Transverse colon (tissue), 4 donors: Measurements from ENCODE around the gene KCNH1. TPM values are rescaled to one million over a fixed set of nuclear protein-coding genes. Genes with fewer than 3 reads are reported as not detected.

Experiments used
- DNase-seq: peaks from one replicate; pipeline ENCODE4 v3.0.0-alpha.2; 2019
- H3K27ac ChIP-seq, 4 donors: fragments of 200-600 bp; sonication (generic); 2 replicates each; pipeline ENCODE4 v1.5.1; 2016 to 2018; ENCODE audit warnings: inconsistent platforms in 4 of 4
- H3K27me3 ChIP-seq: fragments of 200-600 bp; sonication (generic); 2 replicates; pipeline ENCODE4 v1.5.1; 2017; ENCODE audit warnings: inconsistent platforms
- H3K36me3 ChIP-seq, 4 donors: fragments of 200-600 bp; sonication (generic); 2 replicates each; pipeline ENCODE4 v1.5.1; 2017 to 2019; ENCODE audit warnings: inconsistent platforms in 4 of 4
- H3K4me1 ChIP-seq, 4 donors: fragments of 200-600 bp; sonication (generic); 2 replicates each; pipeline ENCODE4 v1.5.1; 2017 to 2020; ENCODE audit warnings: inconsistent platforms in 4 of 4
- H3K4me3 ChIP-seq, 4 donors: fragments of 200-600 bp; sonication (generic); 1 replicate in 1 of 4; 2 replicates in 3 of 4; pipeline versions ENCODE4 v1.5.1 to v1.6.1; 2017 to 2019; ENCODE audit warnings: inconsistent platforms in 4 of 4
- H3K9me3 ChIP-seq, 2 donors: fragments of 200-600 bp; sonication (generic); 2 replicates each; pipeline ENCODE4 v1.5.1; 2017 to 2019; ENCODE audit warnings: inconsistent platforms in 2 of 2
- CTCF ChIP-seq, 5 experiments: fragments of 200-600 bp in 3 of 5; fragments of 450-650 bp in 2 of 5; sonication (generic) in 3 of 5; IDR thresholded peaks; 1 replicate in 2 of 5; 2 replicates in 3 of 5; pipeline ENCODE4 v1.5.1; 2016 to 2017; ENCODE audit warnings: antibody characterized with exemption in 5 of 5, inconsistent platforms in 3 of 5, mild to moderate bottlenecking in 2 of 5, moderate library complexity in 1 of 5
- EP300 ChIP-seq: sonication (generic); formaldehyde crosslinking; IDR thresholded peaks from one replicate; pipeline ENCODE4 v1.6.1; 2017; ENCODE audit warnings: antibody characterized with exemption, low read depth
- POLR2A ChIP-seq: fragments of 450-650 bp; IDR thresholded peaks from one replicate; pipeline ENCODE4 v1.6.1; 2016; ENCODE audit warnings: antibody characterized with exemption, mild to moderate bottlenecking, moderate library complexity
- POLR2AphosphoS5 ChIP-seq, 3 donors: sonication (generic); formaldehyde crosslinking; IDR thresholded peaks; one replicate each; pipeline ENCODE4 v1.6.1; 2016; ENCODE audit warnings: antibody characterized with exemption in 3 of 3
- WGBS, 2 donors: methylation state at CpG; one replicate each; pipeline ENCODE4 v1.1.5; 2018; ENCODE audit warnings: low coverage in 1 of 2; 5-methylcytosine and 5-hydroxymethylcytosine counted together
- in situ Hi-C, 4 donors: fragments of 200-750 bp; cut with MboI; loops; one replicate each; pipeline versions ENCODE4 v1.15.0 to v1.15.1; 2017; ENCODE audit warnings: low sequenced_read_pairs in 3 of 4, low pct_ligation_motif_present in 1 of 4, low pct_unique_long_range_greater_than_20kb in 1 of 4
- intact Hi-C: fragments of 100-400 bp; cut with DNase I; formaldehyde crosslinking; loops from one replicate; pipeline ENCODE4 v1.15.1; 2023; ENCODE audit warnings: low total_unique reads
- total RNA-seq, 4 donors: library from RNA; depleted of rRNA; stranded (reverse); fragments of >200 nt; gene quantifications; one replicate each; pipeline ENCODE4 v1.1.0, GENCODE V29; 2016

The KCNH1 gene
- total RNA-seq, 4 donors from 2014 or later, result 0.55 to 9.4 (median 2.2) TPM

DNA sequence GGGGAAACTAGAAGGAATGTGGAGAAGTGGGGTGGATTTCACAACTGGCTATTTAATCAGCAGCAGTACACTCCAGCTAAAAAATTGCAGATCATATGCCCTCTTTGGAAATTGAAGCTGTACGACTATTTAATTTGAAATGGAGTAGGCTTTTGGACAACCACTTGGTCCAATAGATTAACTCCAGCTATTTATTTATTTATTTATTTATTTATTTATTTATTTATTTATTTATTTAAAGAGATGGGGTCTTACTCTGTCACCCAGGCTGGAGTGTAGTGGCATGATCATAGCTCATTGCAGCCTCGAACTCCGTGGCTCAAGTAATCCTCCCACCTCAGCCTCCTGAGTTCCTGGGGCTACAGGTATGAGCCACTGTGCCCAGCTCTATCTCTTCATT is 312.3 kb downstream of the KCNH1 start:
- Histone ChIP-seq H3K4me1 (no peaks in the 10 kb centered on the region), H3K4me3 (no peak overlapping the region), H3K36me3 (no peaks in the 10 kb centered on the region), H3K9me3 (no peaks in the 10 kb centered on the region), H3K27me3 (no peaks in the 10 kb centered on the region), H3K27ac (no peak overlapping the region)
- intact Hi-C loops, result no loop called here
- DNase-seq, result no peak
- in situ Hi-C loops, result no loop called here
- TF ChIP-seq POLR2AphosphoS5 (IDR thresholded peaks at IDR 0.05) (no peak), CTCF (IDR thresholded peaks at IDR 0.05) (no peak), POLR2A (no peak), EP300 (no peak)
- 53 to 99% methylated on average over 3 of the region's 3 CpGs for WGBS, 2 donors

- Histone ChIP-seq H3K27me3 (no peaks in the 10 kb centered on the region), H3K27ac (no peak overlapping the region), H3K36me3 (no peaks in the 10 kb centered on the region), H3K4me3 (no peak overlapping the region), H3K4me1 (no peaks in the 10 kb centered on the region), H3K9me3 (no peaks in the 10 kb centered on the region)
- in situ Hi-C loops (no loop called here), intact Hi-C loops (no loop called here)
- TF ChIP-seq POLR2AphosphoS5 (IDR thresholded peaks at IDR 0.05) (no peak), EP300 (no peak), POLR2A (no peak), CTCF (IDR thresholded peaks at IDR 0.05) (no peak)
- WGBS, 2 donors, result 60 to 64% methylated on average over 4 of the region's 4 CpGs
- DNase-seq, result no peak
These were observed 314.7 kb downstream of the KCNH1 start for GRCh38 chr1:210819266-210819665.

DNA sequence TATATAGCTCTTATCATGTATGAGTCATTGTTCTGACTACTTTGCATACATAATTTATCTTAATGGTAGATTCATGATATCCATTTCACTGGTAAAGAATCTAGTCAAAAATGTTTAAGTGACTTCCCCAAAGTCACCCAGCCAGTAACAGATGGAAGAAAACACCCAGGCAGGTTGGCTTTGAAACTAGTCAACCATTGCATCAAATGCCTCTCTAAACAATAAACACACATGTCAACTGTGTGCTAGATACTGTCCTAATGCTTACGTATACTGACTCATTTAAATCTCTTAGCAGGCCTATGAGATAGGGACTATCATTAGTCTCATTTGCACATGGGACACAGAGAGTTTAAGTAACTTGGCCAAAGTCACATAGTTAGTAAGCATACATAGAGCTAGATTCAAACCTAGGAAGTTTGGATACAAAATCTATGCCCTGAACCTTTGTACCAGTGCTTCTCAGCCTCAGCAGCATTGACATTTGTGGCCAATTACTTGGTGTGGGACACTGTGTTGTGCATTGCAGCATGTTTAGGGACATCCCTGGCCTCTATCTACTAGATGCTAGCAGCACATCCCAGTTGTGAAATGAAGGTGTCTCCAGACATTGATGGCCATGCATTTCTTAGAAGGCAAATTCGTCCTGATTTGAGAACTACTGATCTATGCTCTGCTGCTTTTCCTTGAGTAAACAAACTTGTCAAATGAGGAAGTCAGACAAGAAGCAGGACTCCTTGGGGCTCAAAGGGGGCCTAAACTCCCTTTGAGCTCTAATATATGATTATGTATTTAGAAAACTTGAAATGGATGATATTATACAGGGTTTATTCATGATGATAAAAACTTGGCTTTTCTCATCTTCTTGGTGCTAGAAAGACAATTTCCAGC is 316.3 kb downstream of the KCNH1 start:
- Histone ChIP-seq H3K27ac (no peak overlapping the region), H3K27me3 (no peaks in the 10 kb centered on the region), H3K9me3 (no peaks in the 10 kb centered on the region), H3K36me3 (no peaks in the 10 kb centered on the region), H3K4me3 (no peak overlapping the region), H3K4me1 (no peaks in the 10 kb centered on the region)
- in situ Hi-C loops, result no loop called here
- intact Hi-C loops, result no loop called here
- DNase-seq, result no peak
- WGBS, 2 donors, result 46% methylated on average over 2 of the region's 2 CpGs; no CpG with 5 or more reads in 1 of the 2 donors
- TF ChIP-seq EP300 (no peak), POLR2AphosphoS5 (IDR thresholded peaks at IDR 0.05) (no peak), POLR2A (no peak), CTCF (IDR thresholded peaks at IDR 0.05) (no peak)

DNA sequence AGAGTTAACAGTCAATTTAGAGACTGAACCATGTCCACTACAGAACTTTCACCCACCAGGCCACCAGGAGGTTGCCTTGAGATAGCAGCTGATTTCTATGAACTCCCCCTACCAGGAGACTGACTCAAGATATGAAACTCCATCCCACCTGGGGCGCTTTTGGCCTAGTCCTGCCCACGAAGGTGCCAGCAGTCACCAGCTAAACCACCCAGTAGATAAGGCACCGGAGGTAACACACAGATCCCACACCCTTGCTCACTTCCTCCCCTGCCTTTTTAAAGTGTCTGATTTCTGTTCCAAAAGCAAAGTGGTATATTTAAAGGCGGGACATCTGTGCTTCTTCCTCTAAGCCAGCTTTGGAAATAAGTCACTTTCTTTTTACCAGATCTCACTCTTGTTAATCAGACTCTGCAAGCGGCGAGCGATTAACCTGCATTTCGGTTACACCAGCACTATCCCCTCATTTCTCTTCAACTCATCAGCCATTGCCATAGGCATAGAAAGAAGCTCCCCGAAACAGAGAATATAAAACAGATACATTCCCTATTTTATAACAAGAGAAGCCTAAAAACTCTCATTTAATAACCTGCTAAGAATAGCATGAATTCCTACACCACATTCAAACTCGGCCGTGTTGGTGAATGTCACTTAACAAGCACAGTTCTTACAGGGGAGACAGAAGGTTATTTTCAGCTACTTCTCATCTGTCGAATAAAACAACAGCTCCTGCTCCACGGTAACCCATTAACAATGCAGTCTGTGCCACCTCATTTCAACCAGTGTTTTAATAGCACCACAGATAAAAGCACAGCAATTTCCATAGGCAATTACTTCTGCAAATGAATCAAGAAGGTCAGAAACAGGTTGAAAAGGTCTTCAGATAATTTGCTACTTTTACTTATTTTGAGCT is 318.1 kb downstream of the KCNH1 start:
- no peak for DNase-seq
- Histone ChIP-seq H3K36me3 (no peaks in the 10 kb centered on the region), H3K27ac (no peak overlapping the region), H3K9me3 (no peaks in the 10 kb centered on the region), H3K4me3 (no peak overlapping the region), H3K4me1 (no peaks in the 10 kb centered on the region), H3K27me3 (no peaks in the 10 kb centered on the region)
- TF ChIP-seq POLR2AphosphoS5 (IDR thresholded peaks at IDR 0.05), result no peak
- in situ Hi-C loops, result no loop called here
- 71 to 76% methylated on average over 10 to 13 of the region's 13 CpGs for WGBS, 2 donors
- intact Hi-C loops, result no loop called here
